ENCODE results near the gene ANK3. TPM values are rescaled to one million over a fixed set of nuclear protein-coding genes. Genes with fewer than 3 reads are reported as not detected.

The ANK3 gene
- total RNA-seq, 1 donor = 248 TPM

DNA sequence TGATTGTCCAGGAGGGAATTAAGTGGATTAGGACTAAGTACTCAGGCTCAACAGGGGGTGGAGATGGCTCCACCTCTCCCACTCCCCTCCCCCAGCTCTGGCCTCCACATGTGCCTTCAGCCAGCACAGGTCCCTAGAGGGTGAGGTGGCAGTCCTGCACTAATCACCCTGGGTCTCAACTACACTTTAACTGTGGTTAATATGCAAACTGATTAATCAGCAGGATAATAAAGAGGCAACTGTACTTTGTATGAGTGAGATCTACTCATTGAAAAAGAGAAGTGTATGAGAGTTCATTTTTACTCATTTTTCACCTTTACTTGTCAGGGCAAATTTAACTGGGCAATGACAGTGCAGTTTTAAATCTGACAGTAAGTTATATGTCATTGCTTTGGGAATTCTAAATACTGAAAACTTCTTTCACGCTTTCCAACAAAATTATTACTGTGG, 259.5 kb downstream of the ANK3 start:
- no peak for DNase-seq (ENCODE audit: low read depth)
- H3K4me3 ChIP-seq (ENCODE audit: low read depth, low read length) = no peak overlapping the region
- TF ChIP-seq, protein P1, sequence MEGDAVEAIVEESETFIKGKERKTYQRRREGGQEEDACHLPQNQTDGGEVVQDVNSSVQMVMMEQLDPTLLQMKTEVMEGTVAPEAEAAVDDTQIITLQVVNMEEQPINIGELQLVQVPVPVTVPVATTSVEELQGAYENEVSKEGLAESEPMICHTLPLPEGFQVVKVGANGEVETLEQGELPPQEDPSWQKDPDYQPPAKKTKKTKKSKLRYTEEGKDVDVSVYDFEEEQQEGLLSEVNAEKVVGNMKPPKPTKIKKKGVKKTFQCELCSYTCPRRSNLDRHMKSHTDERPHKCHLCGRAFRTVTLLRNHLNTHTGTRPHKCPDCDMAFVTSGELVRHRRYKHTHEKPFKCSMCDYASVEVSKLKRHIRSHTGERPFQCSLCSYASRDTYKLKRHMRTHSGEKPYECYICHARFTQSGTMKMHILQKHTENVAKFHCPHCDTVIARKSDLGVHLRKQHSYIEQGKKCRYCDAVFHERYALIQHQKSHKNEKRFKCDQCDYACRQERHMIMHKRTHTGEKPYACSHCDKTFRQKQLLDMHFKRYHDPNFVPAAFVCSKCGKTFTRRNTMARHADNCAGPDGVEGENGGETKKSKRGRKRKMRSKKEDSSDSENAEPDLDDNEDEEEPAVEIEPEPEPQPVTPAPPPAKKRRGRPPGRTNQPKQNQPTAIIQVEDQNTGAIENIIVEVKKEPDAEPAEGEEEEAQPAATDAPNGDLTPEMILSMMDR (IDR thresholded peaks at IDR 0.05; ENCODE audit: insufficient read depth, low read length) = no peak

DNA sequence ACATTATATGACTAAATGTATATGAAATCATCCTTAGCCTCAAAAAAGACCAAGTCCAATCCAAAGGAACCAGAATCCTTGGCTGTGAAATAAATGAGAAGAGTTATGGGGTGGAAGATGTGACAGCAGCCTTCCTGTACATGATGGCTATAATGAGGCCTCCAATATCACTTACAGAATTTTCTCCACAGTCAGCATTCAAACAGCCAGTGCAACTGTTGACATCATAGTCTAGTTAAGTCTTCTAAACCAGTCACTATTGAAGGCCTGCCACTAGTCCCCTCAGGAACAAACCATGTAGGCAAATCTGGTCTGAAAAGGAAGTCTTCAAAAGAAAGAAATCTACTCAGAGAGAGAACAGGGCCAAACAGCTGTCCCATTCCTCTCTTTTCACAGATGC, 263.8 kb downstream of the ANK3 start:
- TF ChIP-seq, protein P1 (IDR thresholded peaks at IDR 0.05; ENCODE audit: insufficient read depth, low read length) = no peak
- no peak overlapping the region for H3K4me3 ChIP-seq (ENCODE audit: low read depth, low read length)
- no peak for DNase-seq (ENCODE audit: low read depth)

DNA sequence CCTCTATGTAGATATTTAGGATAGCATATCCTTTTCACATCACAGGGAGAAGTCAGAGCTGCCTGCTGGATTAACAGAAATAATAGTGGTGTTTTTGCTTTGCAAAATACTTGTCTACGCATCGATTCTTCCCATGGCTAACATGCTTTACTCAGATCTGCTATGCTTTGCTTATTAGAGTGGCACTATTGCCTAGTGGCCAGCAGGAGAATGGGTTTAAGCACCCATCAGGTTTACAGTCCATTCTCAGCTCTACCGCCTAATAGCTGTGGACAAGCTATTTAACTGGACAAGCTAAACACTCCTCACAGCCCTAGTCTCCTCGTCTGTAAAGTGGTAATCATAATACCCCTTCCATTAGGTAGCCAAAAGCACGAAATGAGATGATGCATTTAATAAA, 265.1 kb downstream of the ANK3 start:
- no peak overlapping the region for H3K4me3 ChIP-seq (ENCODE audit: low read depth, low read length)
- TF ChIP-seq, protein P1 (IDR thresholded peaks at IDR 0.05; ENCODE audit: insufficient read depth, low read length) = no peak
- DNase-seq (ENCODE audit: low read depth) = no peak

DNA sequence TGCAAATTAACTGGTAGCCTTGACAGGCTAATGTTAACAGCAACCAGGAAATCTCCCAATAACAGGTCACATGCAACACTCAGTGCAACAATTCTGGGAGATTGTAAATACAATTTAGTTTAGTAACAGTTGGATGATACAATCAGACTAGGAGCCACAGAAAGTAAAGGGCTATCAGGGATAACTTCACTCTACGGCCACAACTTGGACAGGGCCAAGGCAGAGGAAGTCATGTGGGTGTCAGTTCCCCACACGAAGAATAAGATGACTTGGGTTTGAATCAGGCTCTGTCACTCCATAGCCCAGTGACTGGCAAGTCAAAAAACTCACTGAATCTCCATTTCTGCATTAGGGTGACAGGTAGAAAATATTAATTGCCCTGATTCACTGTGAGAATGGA, 266.0 kb downstream of the ANK3 start:
- DNase-seq (ENCODE audit: low read depth) = no peak
- no peak overlapping the region for H3K4me3 ChIP-seq (ENCODE audit: low read depth, low read length)
- TF ChIP-seq, protein P1 (IDR thresholded peaks at IDR 0.05; ENCODE audit: insufficient read depth, low read length) = no peak

DNA sequence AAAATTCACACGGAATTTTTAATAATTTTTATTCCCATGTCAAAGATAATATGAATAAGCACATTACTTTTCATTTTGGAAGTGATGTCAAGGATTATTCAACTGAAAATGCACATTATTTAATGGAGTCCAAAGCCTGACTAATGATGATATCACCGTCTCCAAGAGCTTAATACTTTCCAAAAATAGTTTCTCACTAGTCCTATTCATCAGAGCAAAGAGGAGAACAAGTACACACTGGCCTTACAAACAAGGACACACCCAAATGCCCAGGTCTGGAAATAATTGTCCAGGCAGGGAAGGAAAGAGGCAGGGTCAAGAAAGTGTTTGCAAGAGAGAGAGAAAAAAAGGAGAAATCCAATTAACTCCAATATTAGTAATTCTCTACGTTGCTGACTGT, 266.5 kb downstream of the ANK3 start:
- H3K4me3 ChIP-seq (ENCODE audit: low read depth, low read length) = no peak overlapping the region
- peak; percentile 89 for DNase-seq (ENCODE audit: low read depth)
- TF ChIP-seq, protein P1 (IDR thresholded peaks at IDR 0.05; ENCODE audit: insufficient read depth, low read length) = no peak

DNA sequence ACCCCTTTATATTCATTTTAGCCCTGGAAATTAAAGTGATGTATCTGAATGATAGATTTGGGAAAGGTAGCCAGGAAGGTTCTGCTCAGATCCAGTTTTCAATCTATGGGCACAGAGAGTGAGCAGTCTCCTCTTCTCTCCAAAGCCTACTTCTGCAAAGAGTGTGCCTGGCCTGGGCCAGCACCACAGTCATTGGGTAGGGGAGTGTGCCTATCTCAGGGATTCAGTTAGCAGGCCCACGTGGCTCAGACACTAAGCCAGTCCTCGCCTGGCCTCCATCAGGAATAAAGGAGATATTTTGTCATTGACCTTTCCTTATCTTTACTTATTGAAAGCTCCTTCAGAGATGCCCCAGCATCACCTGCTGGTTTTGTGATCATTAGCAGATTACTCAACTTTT, 267.5 kb downstream of the ANK3 start:
- TF ChIP-seq, protein P1 (IDR thresholded peaks at IDR 0.05; ENCODE audit: insufficient read depth, low read length) = no peak
- H3K4me3 ChIP-seq (ENCODE audit: low read depth, low read length) = no peak overlapping the region
- DNase-seq (ENCODE audit: low read depth) = no peak
